AG04450 (cell line): ENCODE measurements around the gene MTCL3.

Source experiments
- CTCF ChIA-PET: fragments of 300-600, 350-600 bp; formaldehyde crosslinking; extraction: SDS; loops from one replicate; lab custom pipeline; 2022; ENCODE audit warnings: antibody characterized with exemption, inconsistent platforms; lab: Charles Lee
- POLR2A ChIA-PET: fragments of 350-600 bp; formaldehyde crosslinking; extraction: SDS; loops from one replicate; lab custom pipeline; 2021; ENCODE audit warnings: antibody characterized with exemption, inconsistent platforms; lab: Yijun Ruan, JAX
- DNase-seq: peaks from one replicate; pipeline ENCODE4 v3.0.0-alpha.2; 2011; ENCODE audit warnings: low read depth, low spot score
- H3K27ac ChIP-seq: one replicate; pipeline ENCODE4 v1.5.1; 2012; ENCODE audit warnings: low read depth, low read length, control low read depth
- H3K27me3 ChIP-seq: one replicate; pipeline ENCODE4 v1.6.0; 2012; ENCODE audit warnings: low read length; ENCODE audit not compliant: control insufficient read depth, insufficient read depth
- H3K4me3 ChIP-seq: 2 replicates; pipeline ENCODE4 v1.5.1; 2011; ENCODE audit warnings: mild to moderate bottlenecking, low read depth, low read length, control low read depth
- H3K9me3 ChIP-seq: 2 replicates; pipeline ENCODE4 v1.5.1; 2012; ENCODE audit warnings: low read length; ENCODE audit not compliant: control insufficient read depth, insufficient read depth
- CTCF ChIP-seq: IDR thresholded peaks from 2 replicates; pipeline ENCODE4 v1.5.1; 2011; ENCODE audit warnings: low read depth, low read length, control low read depth, inconsistent platforms

Gene MTCL3

GRCh38 chr6:127477658-127478057 is 41.5 kb downstream of the MTCL3 start:
- CTCF ChIA-PET, result no interaction called here
- POLR2A ChIA-PET, result no interaction called here

GRCh38 chr6:127475823-127476176 is 43.3 kb downstream of the MTCL3 start:
- no peak for DNase-seq
- Histone ChIP-seq H3K9me3 (peaks cover 11% of the 10 kb centered on the region; the same call in 1 of the 2 replicates), H3K4me3 (no peak overlapping the region), H3K27ac (no peak overlapping the region), H3K27me3 (no peaks in the 10 kb centered on the region)
- TF ChIP-seq CTCF, result no peak
- POLR2A ChIA-PET, result no interaction called here
- CTCF ChIA-PET, result interaction anchor here (1.0 kb wide), 1 partner anchor 9 kb away, joined by 4 read pairs; no protein-coding TSS in a partner anchor

More at GRCh38 chr6:127477658-127478057, 41.5 kb downstream of the MTCL3 start:
- no peak overlapping the region for H3K4me3 ChIP-seq
- no peak overlapping the region for H3K27ac ChIP-seq
- no peak for TF ChIP-seq CTCF
- no peaks in the 10 kb centered on the region for H3K27me3 ChIP-seq
- H3K9me3 ChIP-seq, result peaks cover 11% of the 10 kb centered on the region; the same call in 1 of the 2 replicates
- no peak for DNase-seq

- no peak for DNase-seq
- Histone ChIP-seq H3K4me3 (no peak overlapping the region), H3K27me3 (no peaks in the 10 kb centered on the region), H3K9me3 (peaks cover 11% of the 10 kb centered on the region; the same call in 1 of the 2 replicates), H3K27ac (no peak overlapping the region)
- no peak for TF ChIP-seq CTCF
- ChIA-PET POLR2A (no interaction called here), CTCF (no interaction called here)
These were observed 43.9 kb downstream of the MTCL3 start for GRCh38 chr6:127475135-127475822.

GRCh38 chr6:127471379-127472255 is 47.5 kb downstream of the MTCL3 start:
- POLR2A ChIA-PET, result no interaction called here
- CTCF ChIA-PET, result interaction anchor here (1.2 to 3.7 kb wide), 2 partner anchors 44 to 157 kb away, joined by 3 to 21 read pairs; no protein-coding TSS in a partner anchor
- no peak for DNase-seq

More at GRCh38 chr6:127471379-127472255, 47.5 kb downstream of the MTCL3 start:
- no peak overlapping the region for H3K27ac ChIP-seq
- H3K27me3 ChIP-seq, result no peaks in the 10 kb centered on the region
- H3K4me3 ChIP-seq, result no peak overlapping the region
- H3K9me3 ChIP-seq, result peaks cover 11% of the 10 kb centered on the region; the same call in 1 of the 2 replicates
- no peak for TF ChIP-seq CTCF
